GM19438 (cell line): Measurements from ENCODE around the gene ZFYVE1.
A peak's percentile ranks its signal among the peaks of the same experiment; 100 is the strongest.

Experiments used
- ATAC-seq: cut with Tn5 transposase; IDR thresholded peaks from one replicate; pipeline ENCODE4 v1.9.1; 2021; ENCODE audit warnings: low read depth; ENCODE audit not compliant: unreplicated experiment

Gene ZFYVE1

DNA sequence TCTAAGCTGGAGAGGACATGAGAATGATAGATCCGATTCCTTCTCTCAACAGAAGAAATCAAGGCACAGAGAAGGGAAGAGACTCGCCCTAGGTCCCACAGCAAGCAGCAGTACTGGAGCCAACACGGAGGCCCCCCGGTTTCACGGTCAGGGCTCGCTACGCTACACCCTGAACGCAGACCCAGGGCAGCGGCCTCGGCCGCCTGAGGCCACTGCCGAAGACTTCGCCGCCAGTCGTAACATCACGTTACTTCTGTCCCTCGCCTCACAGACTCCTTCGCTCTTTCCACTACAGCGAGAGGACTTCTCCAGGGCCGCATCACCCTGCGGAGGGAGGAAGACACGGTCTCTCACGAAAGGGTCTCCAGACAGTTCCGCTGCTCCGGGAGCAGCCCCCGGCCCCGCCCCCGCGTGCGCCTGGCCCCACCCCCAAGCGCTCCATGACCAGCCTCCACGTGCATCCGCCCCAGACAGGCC is 101.1 kb downstream of the ZFYVE1 start:
- peak; percentile 29 for ATAC-seq

DNA sequence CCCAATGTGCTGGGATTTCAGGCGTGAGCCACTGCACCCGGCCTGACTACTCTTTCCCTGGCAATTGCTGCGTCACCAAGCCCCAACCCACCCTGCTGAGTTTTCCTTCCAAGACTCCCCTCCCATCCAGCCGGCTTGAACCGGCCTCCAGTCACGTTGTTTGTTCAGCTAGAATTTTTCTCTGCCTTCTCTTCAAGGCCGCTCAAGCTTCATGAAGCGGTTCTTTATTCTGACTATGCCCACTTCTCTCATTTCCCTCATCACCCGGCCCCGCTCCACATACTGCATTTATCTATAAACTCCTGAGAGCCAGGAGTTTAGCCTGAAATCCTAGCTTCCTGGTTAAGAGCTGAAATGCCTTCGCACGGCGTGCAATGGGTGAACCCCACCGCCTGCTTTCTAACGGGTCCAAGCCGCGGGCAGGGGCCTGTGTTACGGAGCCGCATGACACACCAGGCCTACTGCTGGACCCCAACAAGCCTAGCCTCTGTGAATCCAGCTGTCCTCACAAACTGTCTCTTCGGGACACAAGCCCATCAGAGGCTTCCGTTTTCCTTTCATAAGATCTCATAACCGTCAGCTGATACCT is 101.6 kb downstream of the ZFYVE1 start:
- ATAC-seq: no peak

DNA sequence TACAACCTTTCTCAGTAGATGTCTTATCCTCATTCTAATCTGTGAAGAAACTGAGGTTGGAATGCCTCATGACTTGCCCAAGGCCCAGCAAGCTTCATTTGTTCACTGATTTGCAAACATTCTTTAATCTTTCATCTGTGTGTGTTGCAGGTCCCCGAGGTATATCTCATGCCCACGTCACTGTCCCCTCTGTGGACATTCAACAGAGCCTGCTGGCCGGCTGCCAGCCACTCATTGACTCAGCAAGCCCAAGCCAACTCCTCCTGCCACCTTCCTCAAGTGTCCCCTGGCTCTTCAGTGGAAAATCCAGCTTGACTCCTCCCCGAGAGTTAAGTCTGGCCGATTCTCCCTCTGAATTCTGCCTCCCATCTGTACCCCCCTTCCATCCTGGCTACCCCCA is 102.6 kb downstream of the ZFYVE1 start:
- ATAC-seq: no peak

DNA sequence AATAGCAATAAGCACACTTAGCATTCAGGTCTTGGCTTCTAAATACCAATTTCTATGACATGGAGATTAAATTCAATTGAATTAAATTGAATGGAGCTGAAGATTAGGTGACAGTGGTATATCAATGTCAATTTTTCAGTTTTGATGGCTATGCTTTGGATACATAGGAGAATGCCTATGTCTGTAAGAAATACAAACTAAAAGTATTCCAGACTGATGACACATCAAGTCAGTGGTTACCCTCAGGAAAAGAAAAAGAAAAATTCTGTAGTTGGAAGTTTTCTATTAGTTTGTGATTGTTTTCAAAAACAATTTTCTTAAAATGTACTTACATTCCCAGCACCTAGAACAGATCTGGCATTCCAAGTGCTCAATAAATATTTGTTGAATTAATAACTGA is 105.5 kb downstream of the ZFYVE1 start:
- no peak for ATAC-seq

DNA sequence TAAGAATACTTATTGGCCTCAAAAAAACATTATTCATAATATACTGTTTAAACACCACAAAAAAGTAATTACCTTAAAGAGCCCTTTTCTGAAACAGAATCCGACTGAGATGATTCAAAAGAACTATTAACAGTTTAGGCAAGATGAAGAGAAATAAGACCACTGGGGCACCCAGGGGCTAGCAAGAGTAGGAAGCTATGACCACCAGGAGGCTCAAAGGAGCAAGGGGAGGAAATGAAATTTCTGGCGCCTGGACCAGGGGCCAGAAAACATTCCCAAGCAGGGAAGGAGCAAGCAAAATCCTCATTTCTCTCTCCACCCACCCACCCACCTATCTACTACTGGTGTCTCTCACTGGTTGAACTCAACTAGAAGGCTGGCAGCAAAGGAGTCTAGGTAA is 106.9 kb downstream of the ZFYVE1 start:
- ATAC-seq: no peak
